AG08395 (cell line): ENCODE data around the gene DMD.
"Not testable (repeated sequence)": the region's sequence is repeated elsewhere in the genome, so short reads cannot be mapped to it uniquely, and the experiment has no call there.

Source experiments
- DNase-seq: peaks from one replicate; pipeline ENCODE4 v3.0.0; 2012; ENCODE audit warnings: mixed read lengths, low spot score

Gene DMD

GRCh38 chrX:32268207-32268606 lies 943.1 kb downstream of the DMD start:
- no peak for DNase-seq

GRCh38 chrX:32267796-32268195 lies 943.6 kb downstream of the DMD start:
- DNase-seq, result no peak

GRCh38 chrX:32246675-32247074 lies 964.7 kb downstream of the DMD start:
- DNase-seq, result not testable (repeated sequence)

- no peak for DNase-seq
Measured at GRCh38 chrX:32195611-32196010, 1015.7 kb downstream of the DMD start.

GRCh38 chrX:32191316-32191715 lies 1020.0 kb downstream of the DMD start:
- DNase-seq, result no peak

GRCh38 chrX:32185160-32185559 lies 1026.2 kb downstream of the DMD start:
- no peak for DNase-seq

- DNase-seq, result no peak
Measured at GRCh38 chrX:32183066-32183465, 1028.3 kb downstream of the DMD start.

GRCh38 chrX:32176510-32176909 lies 1034.8 kb downstream of the DMD start:
- no peak for DNase-seq

GRCh38 chrX:32170481-32170880 lies 1040.9 kb downstream of the DMD start:
- DNase-seq, result no peak

GRCh38 chrX:32155044-32155638 lies 1056.2 kb downstream of the DMD start:
- no peak for DNase-seq

- DNase-seq, result no peak
Measured at GRCh38 chrX:32153585-32153984, 1057.8 kb downstream of the DMD start.

GRCh38 chrX:32150141-32150540 lies 1061.2 kb downstream of the DMD start:
- no peak for DNase-seq

- DNase-seq, result no peak
Measured at GRCh38 chrX:32141841-32142240, 1069.5 kb downstream of the DMD start.

- no peak for DNase-seq
Measured at GRCh38 chrX:32139476-32139875, 1071.9 kb downstream of the DMD start.

- DNase-seq, result no peak
Measured at GRCh38 chrX:32137525-32137924, 1073.8 kb downstream of the DMD start.

- DNase-seq, result no peak
Measured at GRCh38 chrX:32126997-32127396, 1084.4 kb downstream of the DMD start.

GRCh38 chrX:32118832-32119231 lies 1092.5 kb downstream of the DMD start:
- no peak for DNase-seq

GRCh38 chrX:32116047-32116446 lies 1095.3 kb downstream of the DMD start:
- no peak for DNase-seq

- DNase-seq, result no peak
Measured at GRCh38 chrX:32087663-32088062, 1123.7 kb downstream of the DMD start.

- no peak for DNase-seq
Measured at GRCh38 chrX:32084757-32085156, 1126.6 kb downstream of the DMD start.

- no peak for DNase-seq
Measured at GRCh38 chrX:32048285-32048684, 1163.1 kb downstream of the DMD start.

GRCh38 chrX:32045149-32045548 lies 1166.2 kb downstream of the DMD start:
- no peak for DNase-seq

GRCh38 chrX:32041181-32041580 lies 1170.2 kb downstream of the DMD start:
- no peak for DNase-seq

GRCh38 chrX:32026772-32027171 lies 1184.6 kb downstream of the DMD start:
- DNase-seq, result no peak

GRCh38 chrX:32024072-32024471 lies 1187.3 kb downstream of the DMD start:
- DNase-seq, result no peak
